ENCODE measurements around the gene ANKHD1. TPM values are rescaled to one million over a fixed set of nuclear protein-coding genes. Genes with fewer than 3 reads are reported as not detected.

Gene ANKHD1
- total and polyA plus RNA-seq, 7 donors: 31.2 to 86.1 (median 57.1) TPM

DNA sequence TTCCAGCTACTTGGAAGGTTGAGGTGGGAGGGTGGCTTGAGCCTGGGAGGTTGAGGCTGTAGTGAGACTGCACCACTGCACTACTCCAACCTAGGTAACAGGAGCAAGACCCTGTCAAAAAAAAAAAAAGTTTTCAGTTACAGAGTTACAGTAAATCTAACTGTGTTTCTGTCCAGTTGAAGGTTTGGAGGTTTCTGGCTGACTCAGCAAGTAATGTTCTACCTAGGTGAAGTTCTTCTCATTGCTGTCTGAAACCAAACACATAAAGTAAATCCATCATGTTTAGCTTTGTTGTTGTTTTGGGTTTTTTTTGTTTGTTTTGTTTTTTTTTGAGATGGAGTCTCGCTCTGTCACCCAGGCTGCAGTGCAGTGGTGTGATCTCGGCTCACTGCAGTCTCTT is 7.9 kb upstream of the ANKHD1 start:
- Histone ChIP-seq H3K9me3 (no peaks in the 10 kb centered on the region), H3K27me3 (ENCODE audit: insufficient read depth in 3 of 3, low read length in 2 of 3) (no peaks in the 10 kb centered on the region), H3K27ac (no peak overlapping the region), H3K36me3 (ENCODE audit: insufficient read depth in 1 of 2, low read depth in 1 of 2) (no peaks in the 10 kb centered on the region), H3K4me1 (no peaks in the 10 kb centered on the region), H3K4me3 (no peak overlapping the region)
- intact Hi-C loops (cut with DNase I): loop anchor here in 1 of 2 donors (5.0 kb wide), 1 partner anchor 1229 kb away; no protein-coding TSS in a partner anchor
- WGBS, 3 donors: 97 to 100% (median 97%) methylated on average over 2 of the region's 2 CpGs
- ATAC-seq (no peak), DNase-seq (no peak)
- TF ChIP-seq, protein P1, sequence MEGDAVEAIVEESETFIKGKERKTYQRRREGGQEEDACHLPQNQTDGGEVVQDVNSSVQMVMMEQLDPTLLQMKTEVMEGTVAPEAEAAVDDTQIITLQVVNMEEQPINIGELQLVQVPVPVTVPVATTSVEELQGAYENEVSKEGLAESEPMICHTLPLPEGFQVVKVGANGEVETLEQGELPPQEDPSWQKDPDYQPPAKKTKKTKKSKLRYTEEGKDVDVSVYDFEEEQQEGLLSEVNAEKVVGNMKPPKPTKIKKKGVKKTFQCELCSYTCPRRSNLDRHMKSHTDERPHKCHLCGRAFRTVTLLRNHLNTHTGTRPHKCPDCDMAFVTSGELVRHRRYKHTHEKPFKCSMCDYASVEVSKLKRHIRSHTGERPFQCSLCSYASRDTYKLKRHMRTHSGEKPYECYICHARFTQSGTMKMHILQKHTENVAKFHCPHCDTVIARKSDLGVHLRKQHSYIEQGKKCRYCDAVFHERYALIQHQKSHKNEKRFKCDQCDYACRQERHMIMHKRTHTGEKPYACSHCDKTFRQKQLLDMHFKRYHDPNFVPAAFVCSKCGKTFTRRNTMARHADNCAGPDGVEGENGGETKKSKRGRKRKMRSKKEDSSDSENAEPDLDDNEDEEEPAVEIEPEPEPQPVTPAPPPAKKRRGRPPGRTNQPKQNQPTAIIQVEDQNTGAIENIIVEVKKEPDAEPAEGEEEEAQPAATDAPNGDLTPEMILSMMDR (IDR thresholded peaks at IDR 0.05): no peak

DNA sequence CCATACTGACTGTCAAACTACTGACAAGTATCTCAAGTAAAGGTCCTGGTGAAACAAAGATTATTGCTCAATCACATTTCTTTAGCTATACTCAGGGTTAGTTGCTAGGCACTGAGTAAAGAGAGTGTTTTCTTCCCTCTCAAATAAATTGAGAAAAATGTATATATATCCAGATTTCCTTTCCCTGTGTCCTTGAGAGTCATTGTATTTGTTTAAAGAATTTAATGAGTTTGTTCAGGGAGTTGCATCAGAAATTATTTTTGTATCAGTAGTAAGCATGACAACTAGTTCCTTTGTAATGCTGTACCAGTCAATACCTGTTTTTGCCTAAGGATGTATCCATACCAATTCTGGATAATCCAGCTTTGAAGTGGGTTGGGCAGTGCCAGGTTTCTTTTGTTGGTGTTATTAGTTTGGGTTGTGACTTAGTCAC is 3.2 kb upstream of the ANKHD1 start:
- no peaks in the 10 kb centered on the region for H3K36me3 ChIP-seq (ENCODE audit: insufficient read depth in 1 of 2, low read depth in 1 of 2)
- intact Hi-C loops (cut with DNase I): no loop called here
- ATAC-seq: no peak

DNA sequence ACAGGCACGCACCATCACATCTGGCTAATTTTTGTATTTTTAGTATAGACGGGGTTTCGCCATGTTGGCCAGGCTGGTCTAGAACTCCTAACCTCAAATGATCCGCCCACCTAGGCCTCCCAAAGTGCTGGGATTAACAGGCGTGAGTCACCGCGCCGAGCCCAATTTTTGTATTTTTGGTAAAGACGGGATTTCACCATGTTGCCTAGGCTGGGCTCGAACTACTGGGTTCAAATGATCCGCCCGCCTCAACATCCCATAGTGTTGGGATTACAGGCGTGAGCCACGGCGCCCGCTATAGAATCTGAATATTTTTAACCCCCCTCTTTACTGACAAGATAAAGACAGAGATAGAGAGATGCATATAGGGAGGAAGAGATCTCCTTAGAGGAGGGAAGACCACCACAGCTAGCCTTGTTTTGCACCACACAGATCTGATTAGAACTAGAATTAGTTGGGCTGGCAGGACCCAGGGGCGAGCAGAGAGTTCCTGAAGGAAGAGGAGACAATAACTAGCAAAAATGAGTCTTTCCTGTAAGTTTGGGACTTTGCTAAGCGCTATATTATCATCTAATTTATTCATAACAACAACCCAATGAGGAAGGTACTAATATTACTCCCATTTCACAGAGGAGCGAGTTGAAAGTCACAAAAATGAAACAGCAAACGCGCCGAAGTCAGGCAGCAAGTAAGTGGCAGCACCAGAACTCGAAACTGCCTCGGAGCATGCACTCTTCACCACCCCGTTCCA is 1.5 kb upstream of the ANKHD1 start:
- H3K4me3 ChIP-seq: peak overlapping the region; percentile 98
- H3K27ac ChIP-seq: peak overlapping the region; percentile 98
- H3K27me3 ChIP-seq (ENCODE audit: insufficient read depth in 3 of 3, low read length in 2 of 3): no peaks in the 10 kb centered on the region
- 46 to 48% (median 47%) methylated on average over 25 of the region's 25 CpGs for WGBS, 3 donors
- ATAC-seq (no peak), DNase-seq (no peak)
- no peaks in the 10 kb centered on the region for H3K36me3 ChIP-seq (ENCODE audit: insufficient read depth in 1 of 2, low read depth in 1 of 2)
- H3K4me1 ChIP-seq: peaks cover 27% of the 10 kb centered on the region
- TF ChIP-seq, protein P1 (IDR thresholded peaks at IDR 0.05): no peak
- intact Hi-C loops (cut with DNase I): loop anchor here (2.0 to 10.0 kb wide), 4 partner anchors 147 to 292 kb away; partner anchors contain the start of genes CD14 (in 1 of the 2), EIF4EBP3 (in 1 of the 2), HARS1 (in 1 of the 2) and HARS2 (in 1 of the 2)
- no peaks in the 10 kb centered on the region for H3K9me3 ChIP-seq

More for the DNA sequence above, 3.2 kb upstream of the ANKHD1 start:
- H3K27me3 ChIP-seq (ENCODE audit: insufficient read depth in 3 of 3, low read length in 2 of 3): no peaks in the 10 kb centered on the region
- no peak for DNase-seq
- H3K4me1 ChIP-seq: peaks cover 11% of the 10 kb centered on the region
- TF ChIP-seq, protein P1 (IDR thresholded peaks at IDR 0.05): no peak
- H3K9me3 ChIP-seq: no peaks in the 10 kb centered on the region
- no peak overlapping the region for H3K27ac ChIP-seq
- H3K4me3 ChIP-seq: no peak overlapping the region

DNA sequence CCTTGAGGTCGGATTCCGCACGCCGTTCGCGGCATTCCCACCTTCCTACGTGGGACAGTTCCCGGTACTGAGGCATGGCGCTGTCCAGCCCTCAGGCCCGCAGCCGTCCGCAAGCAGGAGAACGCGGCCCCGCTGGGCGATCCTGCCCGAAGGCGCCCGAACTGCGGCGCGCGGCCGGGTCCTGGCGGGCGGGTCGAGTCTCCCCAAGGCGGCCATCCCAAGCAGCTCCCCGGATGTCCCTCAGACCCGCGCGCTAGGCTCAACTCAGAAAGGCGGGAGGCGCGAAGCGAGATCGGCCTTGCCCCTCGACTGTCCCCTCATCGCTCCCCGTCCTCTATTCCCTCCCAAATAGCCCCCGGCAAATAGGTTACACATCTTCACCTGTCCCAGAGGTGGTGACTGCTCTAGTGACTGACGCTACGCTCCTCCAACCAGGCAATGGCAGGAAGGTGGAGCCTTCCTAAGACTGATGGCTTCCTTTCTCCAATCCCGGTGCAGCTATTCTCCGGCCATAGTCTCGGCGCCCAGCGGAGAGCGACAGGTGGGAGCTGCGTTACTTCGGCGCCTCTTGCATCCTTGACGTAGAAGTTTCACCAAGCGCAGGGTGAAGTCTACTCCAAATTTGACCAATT is 787 bp upstream of the ANKHD1 start:
- H3K36me3 ChIP-seq (ENCODE audit: insufficient read depth in 1 of 2, low read depth in 1 of 2): peaks cover 0 to 4% of the 10 kb centered on the region in 2 donors
- no peaks in the 10 kb centered on the region for H3K27me3 ChIP-seq (ENCODE audit: insufficient read depth in 3 of 3, low read length in 2 of 3)
- intact Hi-C loops (cut with DNase I): loop anchor here (2.0 to 10.0 kb wide), 4 partner anchors 146 to 291 kb away; partner anchors contain the start of genes CD14 (in 1 of the 2), EIF4EBP3 (in 1 of the 2), HARS1 (in 1 of the 2) and HARS2 (in 1 of the 2)
- peak overlapping the region; percentile 98 for H3K4me3 ChIP-seq
- peak overlapping the region; percentile 98 for H3K27ac ChIP-seq
- DNase-seq (peak; percentile 88 to 92), ATAC-seq (peak; percentile 81 to 86 (median 84))
- 0% methylated on average over 36 to 54 of the region's 54 CpGs for WGBS, 3 donors
- no peaks in the 10 kb centered on the region for H3K9me3 ChIP-seq
- TF ChIP-seq, protein P1 (IDR thresholded peaks at IDR 0.05): no peak
- H3K4me1 ChIP-seq: peaks cover 31% of the 10 kb centered on the region

Measured in psoas muscle (tissue), 8 donors.